Activated T-cell treated with anti-CD3 and anti-CD28 coated beads for 48 hours (primary cell): Measurements from ENCODE around the gene SMIM7.

Experiments
- DNase-seq: peaks from one replicate; pipeline ENCODE4 v3.0.0-alpha.2; 2020; ENCODE audit warnings: low read depth

SMIM7 gene

DNA sequence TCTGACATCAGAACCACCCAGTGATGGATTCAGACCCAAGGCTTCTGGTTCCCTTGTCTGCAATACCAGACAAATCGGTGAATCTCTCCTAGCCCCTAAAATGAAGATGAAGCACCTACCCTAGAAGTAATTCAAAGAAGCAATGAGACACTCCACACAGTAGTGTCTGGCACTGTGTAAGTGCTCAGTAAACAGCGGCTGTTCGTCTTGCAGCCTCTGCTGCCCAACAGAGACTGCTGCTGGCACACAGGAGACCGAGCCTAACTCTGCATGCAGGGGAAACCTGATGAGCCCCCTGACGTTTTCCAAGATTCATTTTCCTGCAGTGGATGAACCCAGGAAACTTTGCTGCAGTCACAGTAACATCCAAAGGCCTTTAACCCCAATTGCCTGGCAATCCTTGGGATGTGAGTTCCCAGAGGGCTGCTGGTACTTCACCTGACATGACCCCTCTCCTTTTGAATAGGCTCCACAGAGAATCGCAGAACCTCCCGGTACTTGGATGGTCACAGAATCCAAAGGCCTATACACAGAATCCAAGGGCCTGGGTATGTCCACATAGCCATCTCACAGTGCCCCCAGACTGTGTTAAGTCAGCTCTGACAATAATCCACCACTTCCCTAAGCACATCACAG lies 38.7 kb downstream of the SMIM7 start:
- DNase-seq: no peak

DNA sequence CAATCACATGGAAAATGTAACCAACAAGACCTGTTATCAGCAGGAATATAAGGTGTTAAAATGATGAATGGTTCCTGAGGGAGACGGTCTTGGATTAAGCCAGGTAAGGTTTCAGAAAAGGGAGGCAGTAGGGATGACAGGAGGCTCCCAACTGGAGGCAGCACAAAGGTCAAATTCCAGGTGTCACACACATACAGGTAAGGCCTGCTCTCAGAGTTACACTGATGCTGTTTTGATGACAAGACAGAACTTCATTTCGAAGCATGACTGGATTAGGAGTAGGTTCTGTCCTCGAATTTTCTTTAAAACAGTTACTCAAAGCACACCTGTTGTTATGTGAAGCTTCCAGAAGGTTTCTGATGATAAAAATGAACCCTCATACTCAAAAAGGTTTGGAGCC lies 39.4 kb downstream of the SMIM7 start:
- no peak for DNase-seq

DNA sequence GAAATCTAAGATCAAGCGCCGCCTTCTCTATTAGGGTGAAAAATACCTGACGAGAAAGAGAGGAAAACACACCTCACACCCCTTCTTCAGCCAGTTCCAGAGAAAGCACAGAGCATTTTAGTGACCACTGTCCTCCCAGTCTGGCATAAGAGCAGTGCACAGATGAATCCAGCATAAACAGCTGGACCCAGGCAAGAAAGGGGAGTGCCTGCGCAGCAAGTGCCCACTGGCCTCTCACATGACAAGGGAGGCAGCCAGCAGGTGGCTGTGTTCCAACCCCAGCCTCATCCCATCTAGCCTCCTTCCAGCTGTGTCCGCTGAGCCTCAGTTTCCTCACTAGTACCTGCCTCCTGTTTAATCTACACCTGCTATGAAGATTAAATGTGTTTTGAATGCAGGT lies 39.9 kb downstream of the SMIM7 start:
- DNase-seq: no peak

GRCh38 chr19:16619457-16619856 lies 40.5 kb downstream of the SMIM7 start:
- DNase-seq: no peak

DNA sequence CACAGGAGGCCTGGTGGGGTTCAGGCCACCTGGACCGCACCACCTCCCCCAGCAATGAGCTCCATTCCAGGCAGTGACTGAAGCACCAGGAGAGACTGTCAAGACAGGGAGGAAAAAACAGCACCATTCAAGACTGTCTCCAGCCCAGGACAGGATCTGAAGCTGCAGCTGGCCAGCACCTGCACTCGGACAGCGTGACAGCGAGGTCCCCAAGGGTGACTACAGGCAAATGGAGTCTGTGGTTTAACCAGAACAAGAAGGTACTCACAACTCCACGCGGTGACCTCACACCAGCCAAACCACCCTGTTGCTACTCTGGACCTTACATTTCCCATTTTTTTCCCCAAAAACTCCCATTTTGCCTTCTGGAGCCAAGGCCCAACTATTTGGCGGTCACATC lies 41.7 kb downstream of the SMIM7 start:
- DNase-seq: no peak

- no peak for DNase-seq
Observed at GRCh38 chr19:16615808-16616207, 44.1 kb downstream of the SMIM7 start.

- no peak for DNase-seq
Observed at GRCh38 chr19:16614941-16615340, 45.0 kb downstream of the SMIM7 start.

GRCh38 chr19:16613841-16614240 lies 46.1 kb downstream of the SMIM7 start:
- no peak for DNase-seq

GRCh38 chr19:16612636-16613035 lies 47.3 kb downstream of the SMIM7 start:
- no peak for DNase-seq

DNA sequence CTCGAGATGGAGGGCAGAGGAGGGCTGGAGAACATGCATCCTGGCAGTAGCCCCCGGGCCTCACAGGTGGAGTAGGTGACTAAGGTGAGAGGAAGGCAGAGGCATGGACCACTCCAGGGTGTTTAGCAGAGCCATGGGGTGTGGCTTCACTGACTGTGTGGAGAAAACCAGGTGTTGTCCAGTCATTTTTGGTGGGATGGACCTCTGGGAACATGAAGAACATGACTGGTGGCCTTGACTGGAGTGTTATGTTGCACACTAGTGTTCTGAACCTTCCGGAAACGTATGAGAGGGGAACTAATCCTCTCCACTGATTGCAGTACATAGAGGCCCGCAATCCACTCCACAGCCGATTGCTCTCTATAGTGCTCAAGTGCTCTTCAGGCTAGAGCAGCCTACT lies 48.8 kb downstream of the SMIM7 start:
- no peak for DNase-seq

DNA sequence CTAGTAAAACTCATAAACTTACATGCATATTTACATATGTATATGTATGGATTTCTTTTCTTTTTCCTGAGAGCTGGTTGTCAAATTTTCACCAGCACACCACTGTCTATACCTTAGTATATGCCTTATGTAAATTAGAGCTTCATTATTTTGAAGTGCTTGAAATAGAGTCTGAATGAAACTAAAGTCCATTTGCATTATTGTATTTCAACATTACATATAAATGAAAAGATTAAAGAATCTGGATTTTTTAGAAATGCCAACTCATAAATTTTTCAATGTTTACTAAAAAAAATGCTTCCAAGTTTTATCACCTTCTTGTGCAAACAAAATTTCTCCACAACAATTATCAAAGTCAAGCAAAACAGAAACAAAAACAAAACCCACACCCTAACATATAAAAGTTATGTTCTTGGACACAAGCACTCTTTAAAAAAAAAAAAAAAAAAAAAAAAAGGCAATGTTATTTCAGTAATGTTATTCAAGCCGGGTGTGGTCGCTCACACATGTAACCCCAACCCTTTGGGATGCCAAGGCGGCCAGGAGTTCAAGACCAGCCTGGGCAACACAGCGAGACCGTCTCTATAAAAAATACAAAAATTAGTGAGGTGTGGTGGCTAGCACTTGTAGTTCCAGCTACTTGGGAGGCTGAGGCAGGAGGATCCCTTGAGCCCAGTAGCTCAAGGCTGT lies 50.3 kb downstream of the SMIM7 start:
- no peak for DNase-seq

DNA sequence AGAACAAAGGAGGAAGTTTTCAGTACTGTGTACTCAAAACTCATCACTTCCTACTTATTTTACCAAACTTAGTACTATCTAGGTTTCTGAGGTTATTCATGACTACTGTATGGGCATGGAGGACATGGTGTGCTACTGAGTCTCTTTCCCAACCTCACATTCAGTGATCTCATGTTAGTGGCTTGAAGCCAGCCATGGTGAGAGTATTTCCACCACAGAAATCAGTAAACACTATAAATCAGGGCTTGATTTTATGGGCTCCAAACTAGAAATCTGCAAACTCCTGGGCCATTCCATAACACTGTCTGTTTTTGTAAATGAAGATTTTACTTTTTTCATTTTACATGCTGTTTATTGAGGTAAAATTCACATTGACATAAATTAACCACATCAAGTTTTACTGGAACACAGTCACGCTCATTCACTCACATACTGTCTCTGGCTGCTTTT lies 51.6 kb downstream of the SMIM7 start:
- no peak for DNase-seq

DNA sequence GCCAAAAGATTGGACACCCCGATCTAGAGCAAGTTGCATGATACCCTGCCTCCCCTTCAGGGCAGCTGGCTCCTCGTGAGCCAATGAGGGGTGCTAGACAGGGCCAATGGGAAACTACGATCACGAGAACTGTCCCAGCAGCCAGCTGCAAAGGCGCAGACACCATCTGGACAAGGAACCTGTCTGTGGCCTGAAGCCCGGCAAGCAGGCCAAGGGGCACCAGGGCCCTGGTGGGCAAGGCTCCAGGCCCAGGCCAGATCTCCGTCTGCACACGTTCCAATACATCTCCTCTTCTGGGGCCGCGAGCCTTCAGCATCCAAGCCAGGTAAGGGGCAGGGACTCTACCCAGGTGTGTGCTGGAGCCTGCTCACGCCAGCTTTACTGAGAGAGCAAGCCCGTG lies 52.1 kb downstream of the SMIM7 start:
- DNase-seq: no peak

DNA sequence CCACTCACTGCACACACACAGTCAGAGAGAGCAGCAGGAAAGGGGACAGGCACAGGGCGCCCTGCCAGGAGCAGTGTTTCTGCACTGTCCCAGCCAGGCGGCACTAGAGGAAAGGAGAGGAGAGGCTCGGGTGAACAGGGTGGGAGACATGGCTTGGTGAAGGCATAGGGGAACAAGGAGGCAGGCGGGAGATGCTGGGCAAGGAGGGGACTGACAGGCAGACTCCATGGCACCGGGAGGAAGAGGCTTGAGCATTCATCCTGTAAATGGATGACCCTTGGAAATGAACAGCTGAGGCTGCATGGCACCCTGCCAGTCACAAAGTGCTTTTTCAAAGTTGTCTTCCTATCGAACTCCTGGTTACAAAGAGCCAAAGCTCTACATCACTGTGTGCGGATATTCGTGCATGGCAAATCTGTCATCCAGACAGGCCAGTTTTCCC lies 54.4 kb downstream of the SMIM7 start:
- DNase-seq: no peak

DNA sequence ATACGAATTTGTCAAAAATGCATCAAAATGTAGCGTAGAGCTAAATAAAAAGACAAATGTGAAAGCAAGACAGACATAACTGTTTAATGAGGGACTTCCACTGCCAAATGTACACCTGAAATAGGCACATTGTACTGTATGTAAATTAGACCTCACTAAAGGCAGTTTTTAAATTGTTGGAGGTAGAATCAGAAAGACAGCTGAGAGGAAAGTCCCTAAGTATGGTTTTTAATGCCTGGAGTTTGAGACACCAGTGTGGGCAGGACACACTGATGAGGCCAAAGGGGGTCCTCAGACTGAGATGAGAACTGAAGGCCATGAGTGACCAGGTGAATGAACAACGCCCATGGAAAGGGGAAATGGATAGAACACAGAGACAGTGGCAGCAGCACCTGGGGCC lies 54.8 kb downstream of the SMIM7 start:
- no peak for DNase-seq

- no peak for DNase-seq
Observed at GRCh38 chr19:16604615-16605014, 55.3 kb downstream of the SMIM7 start.

DNA sequence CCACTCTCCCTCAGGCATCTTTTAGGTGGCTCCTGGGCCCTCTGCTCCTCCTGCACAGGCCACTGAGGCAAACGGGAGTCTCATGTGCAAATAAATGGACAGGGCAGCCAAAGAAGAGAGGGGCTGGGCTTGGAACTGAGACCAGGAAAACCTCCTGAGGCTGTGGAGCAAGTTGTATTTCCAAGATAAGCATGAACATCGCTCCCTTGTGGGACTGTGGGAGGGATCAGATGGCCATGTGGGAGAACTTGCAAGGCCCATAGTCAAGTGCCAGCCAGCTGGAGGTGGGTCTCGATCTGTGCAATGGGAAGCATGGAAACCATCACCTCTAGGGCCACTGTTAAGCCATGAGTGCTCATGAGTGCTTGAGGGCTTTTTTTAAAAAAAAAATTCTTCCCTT lies 56.9 kb downstream of the SMIM7 start:
- DNase-seq: no peak

GRCh38 chr19:16601378-16602052 lies 58.4 kb downstream of the SMIM7 start:
- DNase-seq: no peak

- DNase-seq: no peak
Observed at GRCh38 chr19:16600824-16601223, 59.1 kb downstream of the SMIM7 start.

DNA sequence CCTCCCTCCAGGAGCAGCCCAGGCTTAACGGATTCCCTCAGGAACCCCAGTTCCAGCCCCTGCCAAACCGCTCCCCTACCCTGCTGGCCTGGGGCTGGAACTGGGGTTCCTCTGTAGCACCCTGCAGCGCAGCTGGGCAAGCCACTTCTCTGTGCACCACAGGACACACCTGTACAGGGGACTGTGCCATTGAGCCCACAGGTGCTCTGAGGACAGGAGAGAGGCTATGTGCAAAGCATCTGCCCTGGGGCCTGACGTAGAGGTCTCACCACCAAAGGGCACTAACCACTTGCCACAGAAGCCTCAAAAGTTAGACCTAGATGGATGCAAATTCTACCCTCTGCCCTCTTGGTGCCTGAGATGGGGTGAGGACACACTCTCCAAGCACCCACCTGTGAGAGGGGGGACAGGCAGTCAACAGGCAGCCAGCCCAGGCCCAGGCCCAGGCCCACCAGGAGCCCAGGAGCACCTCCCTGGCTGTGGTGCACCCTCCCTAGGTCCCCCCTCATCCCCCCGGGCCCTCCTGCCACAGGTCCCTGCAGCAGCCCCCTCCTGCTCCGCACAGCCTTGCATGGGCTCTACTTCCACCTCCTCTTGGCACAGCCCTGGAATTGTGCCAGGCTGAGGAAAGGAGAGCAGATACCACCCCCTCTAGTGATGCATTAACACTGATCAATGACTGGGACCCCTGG lies 60.1 kb downstream of the SMIM7 start:
- DNase-seq: no peak

- DNase-seq: no peak
Observed at GRCh38 chr19:16598848-16599247, 61.1 kb downstream of the SMIM7 start.

- no peak for DNase-seq
Observed at GRCh38 chr19:16596399-16596798, 63.5 kb downstream of the SMIM7 start.
